SK-N-SH (cell line): ENCODE results near the gene SPOCK1. TPM values are rescaled to one million over a fixed set of nuclear protein-coding genes. Genes with fewer than 3 reads are reported as not detected.

ENCODE experiments used
- CTCF ChIA-PET: fragments of 300-600, 350-600 bp; formaldehyde crosslinking; extraction: SDS; loops from one replicate; lab custom pipeline; 2021; lab: Yijun Ruan, JAX
- POLR2A ChIA-PET: fragments of 350-600 bp; sonication (Branson Sonifier 250); formaldehyde crosslinking; extraction: SDS; loops from one replicate; lab custom pipeline; 2020; ENCODE audit warnings: antibody characterized with exemption, inconsistent platforms; lab: Yijun Ruan, JAX
- DNase-seq: peaks from one replicate; pipeline ENCODE4 v3.0.0; 2012
- H2AFZ ChIP-seq: fragments of 200-600 bp; sonication (generic); 2 replicates; pipeline ENCODE4 v1.8.1; 2016; ENCODE audit warnings: antibody characterized with exemption, mild to moderate bottlenecking, low read depth
- H3F3A ChIP-seq: fragments of 200-600 bp; sonication (generic); replicated peaks from 2 replicates; pipeline ENCODE3; 2016; ENCODE audit warnings: antibody characterized with exemption, mild to moderate bottlenecking; ENCODE audit not compliant: insufficient read depth
- H3K27ac ChIP-seq, 2 experiments: fragments of 200-500 bp in 1 of 2; fragments of 200-600 bp in 1 of 2; sonication (Bioruptor generic) in 1 of 2; sonication (generic), shearing (Covaris generic) in 1 of 2; 2 replicates each; pipeline versions ENCODE4 v1.5.1 to v1.6.1; 2014 to 2016; ENCODE audit warnings: low read depth in 2 of 2, inconsistent platforms in 1 of 2, low read length in 1 of 2, mild to moderate bottlenecking in 1 of 2, mixed read lengths in 1 of 2
- H3K27me3 ChIP-seq: fragments of 200-600 bp; sonication (generic), shearing (Covaris generic); 2 replicates; pipeline ENCODE4 v1.6.1; 2016; ENCODE audit warnings: mixed run types; ENCODE audit not compliant: insufficient read depth
- H3K36me3 ChIP-seq, 2 experiments: fragments of 200-500 bp in 1 of 2; fragments of 200-600 bp in 1 of 2; sonication (Bioruptor generic) in 1 of 2; sonication (generic) in 1 of 2; replicated peaks in 1 of 2; 2 replicates each; pipeline versions ENCODE3 to v1.5.1; 2014 to 2016; ENCODE audit warnings: low read length in 1 of 2, mild to moderate bottlenecking in 1 of 2; ENCODE audit not compliant: insufficient read depth in 2 of 2, control insufficient read depth in 1 of 2
- H3K4me1 ChIP-seq, 2 experiments: fragments of 200-500 bp in 1 of 2; fragments of 200-600 bp in 1 of 2; sonication (Bioruptor generic) in 1 of 2; sonication (generic), shearing (Covaris generic) in 1 of 2; 2 replicates each; pipeline versions ENCODE4 v1.5.1 to v1.6.1; 2014 to 2016; ENCODE audit warnings: low read depth in 1 of 2, low read length in 1 of 2, mixed run types in 1 of 2; ENCODE audit not compliant: insufficient read depth in 2 of 2, control insufficient read depth in 1 of 2
- H3K4me2 ChIP-seq: fragments of 200-600 bp; sonication (generic), shearing (Covaris generic); 2 replicates; pipeline ENCODE4 v1.6.1; 2017; ENCODE audit warnings: mixed run types
- H3K4me3 ChIP-seq, 2 experiments: fragments of 200-500 bp in 1 of 2; fragments of 200-600 bp in 1 of 2; sonication (Bioruptor generic) in 1 of 2; sonication (generic), shearing (Covaris generic) in 1 of 2; 2 replicates each; pipeline versions ENCODE4 v1.5.1 to v1.8.1; 2014 to 2016; ENCODE audit warnings: low read depth in 2 of 2, inconsistent platforms in 1 of 2, low read length in 1 of 2, mild to moderate bottlenecking in 1 of 2, mixed read lengths in 1 of 2, moderate library complexity in 1 of 2
- H3K79me2 ChIP-seq: fragments of 200-600 bp; sonication (generic); 2 replicates; pipeline ENCODE4 v1.8.1; 2017; ENCODE audit warnings: mild to moderate bottlenecking; ENCODE audit not compliant: insufficient read depth
- H3K9ac ChIP-seq: fragments of 200-600 bp; sonication (generic); 2 replicates; pipeline ENCODE4 v1.6.1; 2017; ENCODE audit warnings: mixed run types
- H3K9me2 ChIP-seq: fragments of 200-600 bp; sonication (generic); 2 replicates; pipeline ENCODE4 v1.6.1; 2017; ENCODE audit warnings: mixed run types
- H3K9me3 ChIP-seq: fragments of 200-600 bp; sonication (generic); 2 replicates; pipeline ENCODE4 v1.6.1; 2017; ENCODE audit warnings: mixed run types, mild to moderate bottlenecking, moderate library complexity
- H4K20me1 ChIP-seq: fragments of 200-600 bp; sonication (generic); 2 replicates; pipeline ENCODE4 v1.6.1; 2017; ENCODE audit warnings: mild to moderate bottlenecking, mixed run types; ENCODE audit not compliant: insufficient read depth
- CHD2 ChIP-seq: fragments of 150-350 bp; IDR thresholded peaks from 2 replicates; pipeline ENCODE4 v1.6.1; 2018; ENCODE audit warnings: low read length; ENCODE audit not compliant: partially characterized antibody
- ELF1 ChIP-seq: IDR thresholded peaks from 2 replicates; pipeline ENCODE4 v1.4.0; 2012
- EP300 ChIP-seq, 2 experiments: IDR thresholded peaks; 2 replicates each; pipeline versions ENCODE4 v1.4.0 to v1.6.1; 2012; ENCODE audit warnings: borderline replicate concordance in 1 of 2, low read depth in 1 of 2, low read length in 1 of 2
- FOSL2 ChIP-seq: IDR thresholded peaks from 2 replicates; pipeline ENCODE4 v1.4.0; 2012; ENCODE audit warnings: low read depth, mild to moderate bottlenecking, moderate library complexity, borderline replicate concordance
- FOXJ3 ChIP-seq: sonication (generic); formaldehyde crosslinking; IDR thresholded peaks from 2 replicates; pipeline ENCODE4 v1.5.1; 2020; ENCODE audit warnings: mild to moderate bottlenecking, missing genetic modification reagents
- GABPA ChIP-seq: IDR thresholded peaks from 2 replicates; pipeline ENCODE4 v1.4.0; 2012; ENCODE audit warnings: low read depth, mild to moderate bottlenecking
- GATA2 ChIP-seq: sonication (generic); formaldehyde crosslinking; IDR thresholded peaks from 2 replicates; pipeline ENCODE4 v1.5.0; 2020; ENCODE audit warnings: mild to moderate bottlenecking, missing genetic modification reagents
- IRF3 ChIP-seq: fragments of 150-350 bp; IDR thresholded peaks from 2 replicates; pipeline ENCODE4 v1.6.1; 2016; ENCODE audit warnings: mild to moderate bottlenecking, low read depth, low read length
- JUND ChIP-seq: IDR thresholded peaks from 2 replicates; pipeline ENCODE4 v1.4.0; 2012
- MEF2A ChIP-seq: IDR thresholded peaks from 2 replicates; pipeline ENCODE4 v1.4.0; 2012; ENCODE audit warnings: low read depth, borderline replicate concordance
- MXI1 ChIP-seq: IDR thresholded peaks from 2 replicates; pipeline ENCODE4 v1.6.1; 2012; ENCODE audit warnings: mild to moderate bottlenecking, low read depth, low read length, improper control_type of control experiment
- NRF1 ChIP-seq: IDR thresholded peaks from 2 replicates; pipeline ENCODE4 v1.6.1; 2012; ENCODE audit warnings: low read depth, mild to moderate bottlenecking, low read length
- PBX3 ChIP-seq: IDR thresholded peaks from 2 replicates; pipeline ENCODE4; 2012
- REST ChIP-seq: IDR thresholded peaks from 2 replicates; pipeline ENCODE4 v1.6.1; 2012; ENCODE audit warnings: mild to moderate bottlenecking, low read depth, low read length, moderate library complexity
- RXRA ChIP-seq: IDR thresholded peaks from 2 replicates; pipeline ENCODE4 v1.4.0; 2012; ENCODE audit warnings: low read depth, mild to moderate bottlenecking, borderline replicate concordance
- SIN3A ChIP-seq: IDR thresholded peaks from 2 replicates; pipeline ENCODE4 v1.6.1; 2012; ENCODE audit warnings: low read depth, mild to moderate bottlenecking, low read length, moderate library complexity, borderline replicate concordance
- TCF12 ChIP-seq: IDR thresholded peaks from 2 replicates; pipeline ENCODE4 v1.4.0; 2012
- ZBTB33 ChIP-seq: IDR thresholded peaks from 2 replicates; pipeline ENCODE4 v1.4.0; 2012; ENCODE audit warnings: low read depth, borderline replicate concordance
- WGBS: methylation state at CpG from one replicate; pipeline ENCODE4 v1.1.6; 2017; ENCODE audit warnings: low lambda C conversion rate; 5-methylcytosine and 5-hydroxymethylcytosine counted together
- polyA plus RNA-seq, 3 experiments: library from polyadenylated mRNA; depleted of rRNA; stranded (reverse); fragments of >200 nt; gene quantifications; 2 replicates each; pipeline ENCODE4 v1.2.3, GENCODE V29; 2012

Gene SPOCK1
- polyA plus RNA-seq, 1 of the 3 experiments (the other 2 are of a cell fraction), result 11.3 TPM

GRCh38 chr5:137105351-137106035 is 393.6 kb downstream of the SPOCK1 start:
- peaks cover 0 to 2% of the 10 kb centered on the region in 2 experiments for H3K36me3 ChIP-seq
- no peak overlapping the region for H3K9ac ChIP-seq
- H3K9me2 ChIP-seq, result no peaks in the 10 kb centered on the region
- H3K4me1 ChIP-seq, result no peaks in the 10 kb centered on the region
- no peaks in the 10 kb centered on the region for H3K9me3 ChIP-seq
- 76% methylated on average over 10 of the region's 11 CpGs for WGBS
- H3K4me3 ChIP-seq, result no peak overlapping the region
- no peak overlapping the region for H3K27ac ChIP-seq
- no peaks in the 10 kb centered on the region for H3K79me2 ChIP-seq
- ChIA-PET POLR2A (no interaction called here), CTCF (no interaction called here)
- no peaks in the 10 kb centered on the region for H4K20me1 ChIP-seq
- H3F3A ChIP-seq, result no peaks in the 10 kb centered on the region
- no peak overlapping the region for H2AFZ ChIP-seq
- no peak overlapping the region for H3K4me2 ChIP-seq
- no peak for DNase-seq
- H3K27me3 ChIP-seq, result no peaks in the 10 kb centered on the region
- no peak for TF ChIP-seq IRF3

- TF ChIP-seq MEF2A (no peak), SIN3A (no peak), GABPA (no peak), TCF12 (no peak), FOSL2 (no peak), GATA2 (CRISPR knock-in tag) (no peak), MXI1 (no peak), NRF1 (no peak), ELF1 (no peak), RXRA (no peak), JUND (no peak), FOXJ3 (CRISPR knock-in tag) (no peak), EP300 (IDR thresholded peaks at IDR 0.05; ENCODE audit: borderline replicate concordance in 1 of 2, low read depth in 1 of 2, low read length in 1 of 2) (no peak), REST (no peak), CHD2 (no peak), ZBTB33 (no peak), PBX3 (no peak)
- Histone ChIP-seq H4K20me1 (no peaks in the 10 kb centered on the region), H3K9me3 (no peaks in the 10 kb centered on the region), H3K27me3 (no peaks in the 10 kb centered on the region), H3K4me3 (no peak overlapping the region), H3K4me2 (no peak overlapping the region), H3K79me2 (no peaks in the 10 kb centered on the region), H3K4me1 (no peaks in the 10 kb centered on the region), H3K9me2 (no peaks in the 10 kb centered on the region), H3F3A (peaks cover 6% of the 10 kb centered on the region), H3K9ac (no peak overlapping the region), H3K27ac (no peak overlapping the region), H3K36me3 (no peaks in the 10 kb centered on the region), H2AFZ (no peak overlapping the region)
- DNase-seq, result no peak
- CTCF ChIA-PET, result no interaction called here
- POLR2A ChIA-PET, result no interaction called here
- 39% methylated on average over 2 of the region's 2 CpGs for WGBS
Measured at GRCh38 chr5:137101544-137101943, 397.6 kb downstream of the SPOCK1 start.
